NB4 (cell line): ENCODE measurements around the gene GPC5.
"Not testable (repeated sequence)": the region's sequence is repeated elsewhere in the genome, so short reads cannot be mapped to it uniquely, and the experiment has no call there.

Experiments
- CTCF ChIP-seq: IDR thresholded peaks from one replicate; pipeline ENCODE4 v1.5.1; 2012; ENCODE audit warnings: low read depth, low read length
- MAX ChIP-seq: IDR thresholded peaks from 2 replicates; pipeline ENCODE4 v1.6.1; 2011; ENCODE audit warnings: low read depth, low read length
- MYC ChIP-seq: IDR thresholded peaks from 2 replicates; pipeline ENCODE4 v1.6.1; 2011; ENCODE audit warnings: low read depth, low read length
- POLR2A ChIP-seq: IDR thresholded peaks from 2 replicates; pipeline ENCODE4 v1.6.1; 2011; ENCODE audit warnings: mild to moderate bottlenecking; ENCODE audit not compliant: insufficient read length; ENCODE audit errors: extremely low read depth

DNA sequence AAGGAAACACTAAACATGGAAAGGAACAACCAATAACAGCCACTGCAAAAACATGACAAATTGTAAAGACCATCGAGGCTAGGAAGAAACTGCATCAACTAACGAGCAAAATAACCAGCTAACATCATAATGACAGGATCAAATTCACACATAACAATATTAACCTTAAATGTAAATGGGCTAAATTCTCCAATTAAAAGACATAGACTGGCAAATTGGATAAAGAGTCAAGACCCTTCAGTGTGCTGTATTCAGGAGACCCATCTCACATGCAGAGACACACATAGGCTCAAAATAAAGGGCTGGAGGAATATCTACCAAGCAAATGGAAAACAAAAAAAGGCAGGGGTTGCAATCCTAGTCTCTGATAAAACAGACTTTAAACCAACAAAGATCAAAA, 1120.2 kb downstream of the GPC5 start:
- TF ChIP-seq CTCF, POLR2A, MAX, MYC: not testable (repeated sequence)
